ENCODE data around the gene PSMC3.

DNA sequence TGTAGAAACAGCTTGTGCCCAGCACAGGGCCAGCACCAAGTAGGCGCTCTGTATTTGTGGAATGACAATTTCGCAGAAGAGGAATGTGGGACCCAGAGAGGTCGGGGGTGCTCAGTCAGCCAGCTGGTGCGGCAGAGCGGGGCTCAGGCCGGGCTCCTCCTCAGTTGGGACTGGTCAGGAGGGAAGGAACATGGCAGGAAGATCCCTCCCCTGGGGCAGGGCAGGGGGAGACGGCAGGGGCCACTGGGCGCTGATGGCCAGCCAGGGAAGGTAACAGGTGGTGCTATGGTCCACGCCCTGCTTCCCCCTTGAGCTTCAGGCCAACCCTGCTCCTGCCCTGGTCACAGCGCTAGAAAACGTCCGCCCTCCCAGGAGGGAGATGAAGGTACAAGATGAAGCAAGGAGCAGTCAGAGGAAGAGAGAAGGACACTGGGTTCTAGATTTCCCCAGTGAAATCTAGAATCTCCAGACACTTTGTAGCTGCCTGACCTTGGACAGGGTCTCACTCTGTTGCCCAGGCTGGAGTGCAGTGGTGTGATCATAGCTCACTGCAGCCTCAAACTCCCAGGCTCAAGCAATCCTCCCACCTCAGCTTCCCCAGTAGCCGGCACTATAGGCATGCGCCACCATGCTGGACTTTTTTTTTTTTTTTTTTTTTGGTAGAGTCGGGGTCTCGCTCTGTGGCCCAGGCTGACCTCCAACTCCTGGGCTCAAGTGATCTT, 34.4 kb downstream of the PSMC3 start:
- no peak for TF ChIP-seq CTCF (IDR thresholded peaks at IDR 0.05; ENCODE audit: low read depth, low read length, poor library complexity, severe bottlenecking)
- no peak for TF ChIP-seq EZH2phosphoT487 (IDR thresholded peaks at IDR 0.05; ENCODE audit: borderline replicate concordance, low read length)
